Measurements from ENCODE around the gene PGA3. TPM values are rescaled to one million over a fixed set of nuclear protein-coding genes. Genes with fewer than 3 reads are reported as not detected.
"Not testable (repeated sequence)": the region's sequence is repeated elsewhere in the genome, so short reads cannot be mapped to it uniquely, and the experiment has no call there.

Gene PGA3
- total and polyA plus RNA-seq, 4 experiments from 2014 or later: not detected

DNA sequence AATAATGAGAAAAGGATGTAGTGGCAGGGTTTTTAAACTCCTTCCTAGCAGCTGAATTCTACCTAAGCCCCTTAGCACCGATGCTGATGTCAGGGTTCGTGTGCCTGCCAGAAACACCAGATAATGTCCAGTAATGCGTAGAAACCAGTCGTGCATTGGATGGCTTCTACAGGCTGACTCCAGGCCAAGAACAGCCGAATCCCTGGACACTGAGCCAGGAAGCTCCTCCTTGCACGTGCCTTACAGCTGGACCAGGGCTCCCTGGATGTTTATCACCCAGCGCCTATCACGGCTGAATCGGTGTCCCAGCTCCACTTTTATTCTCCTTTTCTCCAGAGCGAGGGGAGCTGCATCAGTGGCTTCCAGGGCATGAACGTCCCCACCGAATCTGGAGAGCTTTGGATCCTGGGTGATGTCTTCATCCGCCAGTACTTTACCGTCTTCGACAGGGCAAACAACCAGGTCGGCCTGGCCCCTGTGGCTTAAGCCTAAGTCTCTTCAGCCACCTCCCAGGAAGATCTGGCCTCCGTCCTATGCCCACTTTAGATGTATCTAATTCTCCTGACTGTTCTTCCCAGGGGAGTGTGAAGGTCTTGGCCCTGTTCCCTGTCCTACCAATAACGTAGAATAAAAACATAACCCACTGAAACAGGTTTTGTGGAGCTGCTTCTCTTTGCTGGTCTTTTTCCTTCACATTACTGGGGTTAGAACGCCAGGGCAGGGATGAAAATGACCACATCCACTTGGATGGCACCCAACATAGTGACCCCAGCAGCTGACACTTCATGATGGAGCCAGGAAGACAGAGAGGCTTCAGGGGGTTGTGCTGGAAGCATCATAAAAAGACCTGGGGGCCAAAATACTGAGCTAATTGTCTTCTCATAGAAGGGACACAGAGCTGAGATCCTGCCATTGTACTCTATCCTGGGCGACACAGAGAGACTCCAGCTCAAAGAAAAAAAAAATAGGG is 47.8 kb downstream of the PGA3 start:
- H3K4me1 Mint-ChIP-seq; H3K27me3 Mint-ChIP-seq; H3K4me3 ChIP-seq (ENCODE audit: low read length in 2 of 2); H3K4me1 ChIP-seq (ENCODE audit: insufficient read depth, low read length); H3K9me3 Mint-ChIP-seq; H3K27ac ChIP-seq (ENCODE audit: low read depth, low read length); H3K36me3 Mint-ChIP-seq; POLR2A ChIA-PET (ENCODE audit: partially characterized antibody); H3K4me3 Mint-ChIP-seq; H3K27ac Mint-ChIP-seq; H3K36me3 ChIP-seq (ENCODE audit: insufficient read depth, low read length); H3K9me3 ChIP-seq (ENCODE audit: control insufficient read depth in 1 of 2, low read length in 2 of 2); DNase-seq; H3K27me3 ChIP-seq (ENCODE audit: insufficient read depth, low read length): not testable (repeated sequence)
- CTCF ChIA-PET (ENCODE audit: partially characterized antibody): interaction anchor here (0.7 to 1.3 kb wide), 3 partner anchors 10 to 144 kb away, joined by 3 to 5 read pairs (median 4); no protein-coding TSS in a partner anchor
- intact Hi-C loops (cut with micrococcal nuclease): loop anchor here (10.0 kb wide), 1 partner anchor 134 kb away; no protein-coding TSS in a partner anchor

DNA sequence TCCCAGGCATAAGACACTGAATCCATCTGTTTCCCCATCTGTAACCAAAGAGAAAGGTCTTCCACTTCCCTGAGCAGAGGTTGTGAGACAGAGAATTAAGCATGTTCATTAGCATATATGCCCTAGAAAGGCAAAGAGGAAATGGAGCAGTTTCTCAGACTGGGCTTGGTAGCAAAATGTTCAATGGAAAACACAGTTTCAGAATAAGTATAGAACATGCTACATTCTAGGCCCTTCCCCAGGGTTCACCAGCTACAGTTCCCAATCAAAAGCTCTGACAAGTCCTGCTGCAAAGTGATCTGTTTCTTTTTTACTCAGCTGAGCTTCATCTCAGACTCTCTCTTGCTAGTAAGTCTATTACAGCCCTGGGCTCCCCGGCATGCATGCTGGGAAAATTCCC is 49.0 kb downstream of the PGA3 start:
- H3K4me3 Mint-ChIP-seq; POLR2A ChIA-PET (ENCODE audit: partially characterized antibody): not testable (repeated sequence)
- CTCF ChIA-PET (ENCODE audit: partially characterized antibody): interaction anchor here (1.2 to 3.0 kb wide), 3 partner anchors 9 to 133 kb away, joined by 4 to 31 read pairs (median 5); no protein-coding TSS in a partner anchor

DNA sequence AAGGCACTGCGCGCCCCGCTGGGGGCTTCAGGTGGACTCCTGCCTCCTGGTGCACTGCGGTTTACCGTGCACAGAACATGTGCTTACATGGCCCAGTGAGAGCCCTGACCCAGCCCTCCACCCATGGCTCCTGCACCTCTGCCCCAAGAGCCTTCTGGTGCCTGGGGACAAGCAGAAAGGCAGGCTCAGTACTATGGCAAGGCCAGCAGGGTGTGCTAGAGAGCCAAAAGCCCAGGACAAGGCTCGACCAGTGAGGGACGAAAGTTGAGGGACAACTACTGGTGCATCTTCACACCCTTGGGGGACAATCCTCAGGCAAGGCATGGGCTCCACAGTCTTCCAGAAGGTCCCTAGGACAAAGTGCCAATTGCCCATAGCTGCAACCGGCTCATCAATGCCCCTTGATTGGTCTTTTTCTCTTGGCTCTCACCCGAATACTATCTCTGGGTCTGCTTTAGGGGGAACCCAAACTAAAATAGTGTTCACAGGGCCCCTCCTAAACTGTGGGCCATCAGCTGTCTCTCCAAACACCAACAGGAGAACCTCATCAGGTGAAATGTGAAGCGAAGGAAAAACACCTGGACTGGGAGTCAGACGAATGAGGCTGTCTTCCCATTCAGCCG is 51.2 kb downstream of the PGA3 start:
- no peaks in the 10 kb centered on the region for H3K36me3 ChIP-seq (ENCODE audit: insufficient read depth, low read length)
- no peaks in the 10 kb centered on the region for H3K9me3 Mint-ChIP-seq
- H3K27ac Mint-ChIP-seq: no peak overlapping the region
- no peaks in the 10 kb centered on the region for H3K4me1 Mint-ChIP-seq
- ChIA-PET POLR2A (ENCODE audit: partially characterized antibody) (interaction anchor here (1.1 kb wide), 1 partner anchor 42 kb away, joined by 3 read pairs; no protein-coding TSS in a partner anchor), CTCF (ENCODE audit: partially characterized antibody) (interaction anchor here (0.9 to 3.0 kb wide), 7 partner anchors 12 to 181 kb away, joined by 3 to 31 read pairs (median 5); partner anchors contain the start of gene TMEM216)
- H3K9me3 ChIP-seq (ENCODE audit: control insufficient read depth in 1 of 2, low read length in 2 of 2): no peaks in the 10 kb centered on the region
- intact Hi-C loops (cut with micrococcal nuclease): loop anchor here (10.0 kb wide), 1 partner anchor 130 kb away; no protein-coding TSS in a partner anchor
- H3K27me3 Mint-ChIP-seq: peaks cover 3 to 4% of the 10 kb centered on the region in 2 donors
- DNase-seq: peak in 4 of 5 donors; percentile 35 to 44 (median 40)
- no peaks in the 10 kb centered on the region for H3K4me1 ChIP-seq (ENCODE audit: insufficient read depth, low read length)
- H3K27ac ChIP-seq (ENCODE audit: low read depth, low read length): no peak overlapping the region
- H3K27me3 ChIP-seq (ENCODE audit: insufficient read depth, low read length): no peaks in the 10 kb centered on the region
- H3K36me3 Mint-ChIP-seq: no peaks in the 10 kb centered on the region
- no peak overlapping the region for H3K4me3 ChIP-seq (ENCODE audit: low read length in 2 of 2)
- no peak overlapping the region for H3K4me3 Mint-ChIP-seq

More for the DNA sequence above, 49.0 kb downstream of the PGA3 start:
- intact Hi-C loops (cut with micrococcal nuclease): loop anchor here (10.0 kb wide), 1 partner anchor 132 kb away; no protein-coding TSS in a partner anchor
- H3K36me3 ChIP-seq (ENCODE audit: insufficient read depth, low read length); H3K27ac Mint-ChIP-seq; H3K4me3 ChIP-seq (ENCODE audit: low read length in 2 of 2); H3K36me3 Mint-ChIP-seq; H3K27ac ChIP-seq (ENCODE audit: low read depth, low read length); H3K27me3 ChIP-seq (ENCODE audit: insufficient read depth, low read length); DNase-seq; H3K4me1 Mint-ChIP-seq; H3K9me3 Mint-ChIP-seq; H3K27me3 Mint-ChIP-seq; H3K9me3 ChIP-seq (ENCODE audit: control insufficient read depth in 1 of 2, low read length in 2 of 2); H3K4me1 ChIP-seq (ENCODE audit: insufficient read depth, low read length): not testable (repeated sequence)

DNA sequence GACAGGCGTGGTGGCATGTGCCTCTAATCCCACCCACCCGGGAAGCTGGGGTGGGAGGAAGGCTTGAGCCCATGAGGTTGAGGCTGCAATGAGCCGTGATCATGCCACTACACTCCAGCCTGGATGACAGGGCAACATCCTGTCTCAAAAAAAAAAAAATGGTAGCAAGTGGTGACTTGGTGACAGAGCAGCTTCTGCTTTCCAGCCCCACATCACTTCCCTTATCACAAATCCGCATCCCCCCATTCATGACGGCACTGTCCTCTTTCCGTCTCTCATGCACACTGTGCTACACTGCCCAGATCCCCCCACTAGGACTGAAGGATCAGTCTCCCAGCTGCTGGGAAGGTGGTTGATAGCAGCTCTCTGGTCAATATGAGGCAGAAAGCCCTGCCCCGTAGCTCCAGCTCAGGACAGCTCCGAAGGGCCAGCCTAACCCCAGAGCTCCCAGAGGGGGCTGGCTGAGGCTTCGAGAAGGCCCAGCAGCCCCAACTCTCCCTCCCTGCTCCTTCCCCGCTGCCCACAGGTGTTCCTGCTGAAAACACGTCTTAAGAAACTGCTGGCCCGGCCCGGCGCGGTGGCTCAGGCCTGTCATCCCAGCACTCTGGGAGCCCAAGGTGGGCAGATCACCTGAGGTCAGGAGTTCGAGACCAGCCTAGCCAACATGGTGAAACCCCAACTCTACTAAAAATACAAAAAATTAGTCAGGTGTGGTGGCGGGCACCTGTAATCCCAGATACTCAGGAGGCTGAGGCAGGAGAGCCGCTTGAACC is 53.6 kb downstream of the PGA3 start:
- Histone ChIP-seq H3K27me3 (ENCODE audit: insufficient read depth, low read length) (no peaks in the 10 kb centered on the region), H3K9me3 (ENCODE audit: control insufficient read depth in 1 of 2, low read length in 2 of 2) (no peaks in the 10 kb centered on the region), H3K36me3 (ENCODE audit: insufficient read depth, low read length) (no peaks in the 10 kb centered on the region), H3K27ac (ENCODE audit: low read depth, low read length) (no peak overlapping the region), H3K4me1 (ENCODE audit: insufficient read depth, low read length) (no peaks in the 10 kb centered on the region), H3K4me3 (ENCODE audit: low read length in 2 of 2) (no peak overlapping the region)
- ChIA-PET CTCF (ENCODE audit: partially characterized antibody) (interaction anchor here (1.2 to 1.6 kb wide), 2 partner anchors 129 to 136 kb away, joined by 3 to 4 read pairs; no protein-coding TSS in a partner anchor), POLR2A (ENCODE audit: partially characterized antibody) (no interaction called here)
- H3K27me3 Mint-ChIP-seq: peaks cover 2 to 4% of the 10 kb centered on the region in 2 donors
- no peaks in the 10 kb centered on the region for H3K4me1 Mint-ChIP-seq
- no peak overlapping the region for H3K27ac Mint-ChIP-seq
- H3K36me3 Mint-ChIP-seq: no peaks in the 10 kb centered on the region
- H3K9me3 Mint-ChIP-seq: no peaks in the 10 kb centered on the region
- no peak for DNase-seq
- no peak overlapping the region for H3K4me3 Mint-ChIP-seq
- intact Hi-C loops (cut with micrococcal nuclease): loop anchor here (10.0 kb wide), 1 partner anchor 128 kb away; no protein-coding TSS in a partner anchor

DNA sequence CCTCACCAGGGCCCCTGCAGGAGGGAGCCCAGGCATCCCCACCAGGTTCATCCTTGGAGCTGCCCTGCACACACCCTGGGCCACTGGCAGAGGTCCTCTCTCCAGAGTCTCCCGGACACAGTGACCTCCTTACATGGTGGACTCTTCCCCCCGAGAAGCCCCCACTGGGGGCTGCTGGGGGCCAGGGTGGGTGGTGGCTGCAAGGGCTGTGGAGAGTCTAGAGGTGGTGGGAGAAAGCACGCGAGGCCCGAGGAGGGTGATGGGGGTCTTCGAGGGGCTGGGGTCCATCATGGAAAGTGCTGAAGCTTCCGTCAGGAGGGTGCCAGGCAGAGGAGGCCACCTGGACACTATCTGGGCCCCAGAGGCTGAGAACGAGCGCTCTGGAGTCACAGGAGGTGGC is 55.2 kb downstream of the PGA3 start:
- ChIA-PET POLR2A (ENCODE audit: partially characterized antibody) (no interaction called here), CTCF (ENCODE audit: partially characterized antibody) (no interaction called here)
- H3K9me3 Mint-ChIP-seq: no peaks in the 10 kb centered on the region
- H3K4me3 ChIP-seq (ENCODE audit: low read length in 2 of 2): no peak overlapping the region
- DNase-seq: no peak
- no peaks in the 10 kb centered on the region for H3K36me3 ChIP-seq (ENCODE audit: insufficient read depth, low read length)
- no peaks in the 10 kb centered on the region for H3K4me1 Mint-ChIP-seq
- H3K36me3 Mint-ChIP-seq: no peaks in the 10 kb centered on the region
- no peak overlapping the region for H3K27ac Mint-ChIP-seq
- H3K27ac ChIP-seq (ENCODE audit: low read depth, low read length): no peak overlapping the region
- peaks cover 2% of the 10 kb centered on the region in 2 donors for H3K27me3 Mint-ChIP-seq
- intact Hi-C loops (cut with micrococcal nuclease): loop anchor here (10.0 kb wide), 1 partner anchor 126 kb away; no protein-coding TSS in a partner anchor
- H3K4me3 Mint-ChIP-seq: no peak overlapping the region
- H3K27me3 ChIP-seq (ENCODE audit: insufficient read depth, low read length): no peaks in the 10 kb centered on the region
- no peaks in the 10 kb centered on the region for H3K9me3 ChIP-seq (ENCODE audit: control insufficient read depth in 1 of 2, low read length in 2 of 2)
- H3K4me1 ChIP-seq (ENCODE audit: insufficient read depth, low read length): no peaks in the 10 kb centered on the region

DNA sequence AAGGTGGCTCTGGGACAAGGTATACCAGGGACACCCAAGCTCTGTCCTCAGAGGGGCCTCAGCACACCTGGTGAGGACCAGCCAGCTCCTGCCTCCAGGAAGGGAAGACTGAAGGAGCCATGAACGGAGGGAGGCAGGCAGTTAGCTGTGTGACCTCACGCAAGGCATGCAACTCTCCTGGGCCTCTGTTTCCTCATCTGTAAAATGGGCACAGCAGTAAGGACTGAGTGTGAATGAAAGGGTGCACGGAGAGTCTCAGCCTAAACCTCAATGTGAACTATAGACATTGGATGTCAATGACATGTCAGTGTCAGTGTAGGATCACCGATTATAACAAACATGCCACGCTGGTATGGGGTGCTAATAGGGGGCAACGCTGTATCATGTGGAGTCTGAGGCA is 56.0 kb downstream of the PGA3 start:
- H3K4me3 Mint-ChIP-seq: no peak overlapping the region
- Histone ChIP-seq H3K27ac (ENCODE audit: low read depth, low read length) (no peak overlapping the region), H3K36me3 (ENCODE audit: insufficient read depth, low read length) (no peaks in the 10 kb centered on the region), H3K27me3 (ENCODE audit: insufficient read depth, low read length) (no peaks in the 10 kb centered on the region), H3K4me3 (ENCODE audit: low read length in 2 of 2) (no peak overlapping the region), H3K9me3 (ENCODE audit: control insufficient read depth in 1 of 2, low read length in 2 of 2) (no peaks in the 10 kb centered on the region), H3K4me1 (ENCODE audit: insufficient read depth, low read length) (no peaks in the 10 kb centered on the region)
- ChIA-PET POLR2A (ENCODE audit: partially characterized antibody) (no interaction called here), CTCF (ENCODE audit: partially characterized antibody) (no interaction called here)
- H3K27ac Mint-ChIP-seq: no peak overlapping the region
- intact Hi-C loops (cut with micrococcal nuclease): loop anchor here (10.0 kb wide), 1 partner anchor 125 kb away; no protein-coding TSS in a partner anchor
- DNase-seq: no peak
- H3K4me1 Mint-ChIP-seq: no peaks in the 10 kb centered on the region
- H3K36me3 Mint-ChIP-seq: no peaks in the 10 kb centered on the region
- H3K9me3 Mint-ChIP-seq: no peaks in the 10 kb centered on the region
- peaks cover 2 to 4% of the 10 kb centered on the region in 2 donors for H3K27me3 Mint-ChIP-seq
